HepG2 (cell line): ENCODE results near the gene C11orf16. TPM values are rescaled to one million over a fixed set of nuclear protein-coding genes. Genes with fewer than 3 reads are reported as not detected.

Experiments used
- ARNTL ChIP-seq: sonication (generic); formaldehyde crosslinking; IDR thresholded peaks from 2 replicates; pipeline ENCODE4 v1.4.0; 2020; ENCODE audit warnings: mild to moderate bottlenecking, missing genetic modification reagents
- ELF1 ChIP-seq: sonication (generic); formaldehyde crosslinking; IDR thresholded peaks from 2 replicates; pipeline ENCODE4 v1.4.0; 2020; ENCODE audit warnings: missing genetic modification reagents
- ETV6 ChIP-seq: sonication (generic); formaldehyde crosslinking; conservative IDR thresholded peaks from 2 replicates; pipeline ENCODE4 v1.4.0; 2020; ENCODE audit warnings: missing genetic modification reagents
- HNF4G ChIP-seq, 2 experiments: sonication (generic) in 1 of 2; formaldehyde crosslinking in 1 of 2; IDR thresholded peaks; 2 replicates each; pipeline versions ENCODE4 v1.4.0 to v1.6.1; 2011 to 2020; ENCODE audit warnings: borderline replicate concordance in 2 of 2, low read depth in 2 of 2, mild to moderate bottlenecking in 2 of 2, low read length in 1 of 2, missing genetic modification reagents in 1 of 2, moderate library complexity in 1 of 2
- MED1 ChIP-seq: sonication (generic); formaldehyde crosslinking; IDR thresholded peaks from 2 replicates; pipeline ENCODE4 v1.4.0; 2020; ENCODE audit warnings: missing genetic modification reagents
- MED8 ChIP-seq: sonication (generic); formaldehyde crosslinking; IDR thresholded peaks from 2 replicates; pipeline ENCODE4 v1.8.1; 2023; ENCODE audit warnings: mild to moderate bottlenecking, missing genetic modification reagents; ENCODE audit not compliant: insufficient replicate concordance
- MEF2D ChIP-seq: sonication (generic); formaldehyde crosslinking; IDR thresholded peaks from 2 replicates; pipeline ENCODE4 v1.5.1; 2020; ENCODE audit warnings: mild to moderate bottlenecking, missing genetic modification reagents
- ZNF24 ChIP-seq: fragments of 450-650 bp; IDR thresholded peaks from 2 replicates; pipeline ENCODE4 v1.6.1; 2017; ENCODE audit warnings: antibody characterized with exemption, mild to moderate bottlenecking
- ZNF451 ChIP-seq: sonication (generic); formaldehyde crosslinking; IDR thresholded peaks from 2 replicates; pipeline ENCODE4 v1.5.0; 2020; ENCODE audit warnings: mild to moderate bottlenecking, missing genetic modification reagents
- ZNF749 ChIP-seq: sonication (generic); formaldehyde crosslinking; IDR thresholded peaks from 2 replicates; pipeline ENCODE4 v1.8.0; 2022; ENCODE audit warnings: mild to moderate bottlenecking, missing genetic modification reagents, moderate library complexity, borderline replicate concordance
- ZNF772 ChIP-seq: sonication (generic); formaldehyde crosslinking; IDR thresholded peaks from 2 replicates; pipeline ENCODE4 v1.5.0; 2020; ENCODE audit warnings: mild to moderate bottlenecking, missing genetic modification reagents
- ZNF775 ChIP-seq: sonication (generic); formaldehyde crosslinking; IDR thresholded peaks from 2 replicates; pipeline ENCODE4 v1.4.0; 2020; ENCODE audit warnings: missing genetic modification reagents, mild to moderate bottlenecking, moderate library complexity, borderline replicate concordance
- polyA plus RNA-seq, 8 experiments: library from polyadenylated mRNA; depleted of rRNA in 3 of 8; stranded (reverse) in 7 of 8; unstranded in 1 of 8; fragments of >200 nt; fragmentation: Illumina TruSeq in 4 of 8; extraction: Trizol in 4 of 8; gene quantifications; 2 replicates each; pipeline versions ENCODE4 v1.2.1 to v1.2.3, GENCODE V29; 2011 to 2016; ENCODE audit warnings: low read depth in 4 of 8, missing spikeins in 1 of 8, mixed read lengths in 1 of 8; ENCODE audit not compliant: insufficient read depth in 1 of 8
- total RNA-seq, 5 experiments: library from RNA; depleted of rRNA; stranded (reverse); fragments of >200 nt; fragmentation: Illumina TruSeq; extraction: Trizol; gene quantifications; 2 replicates each; pipeline ENCODE4 v1.2.3, GENCODE V29; 2016; ENCODE audit warnings: low read depth in 1 of 5
- TF ChIP-seq, protein P1 (sequence below): sonication (generic); formaldehyde crosslinking; IDR thresholded peaks from 2 replicates; pipeline ENCODE4 v1.5.0; 2020; ENCODE audit warnings: missing genetic modification reagents
- TF ChIP-seq, protein P2 (sequence below): sonication (generic); formaldehyde crosslinking; IDR thresholded peaks from 2 replicates; pipeline ENCODE4 v1.5.1; 2020; ENCODE audit warnings: mild to moderate bottlenecking, moderate library complexity, missing genetic modification reagents
- TF ChIP-seq, protein P3 (sequence below): sonication (generic); formaldehyde crosslinking; IDR thresholded peaks from 2 replicates; pipeline ENCODE4 v1.8.1; 2023; ENCODE audit warnings: mild to moderate bottlenecking, missing genetic modification reagents
- TF ChIP-seq, protein P4 (sequence below): sonication (generic); formaldehyde crosslinking; IDR thresholded peaks from 2 replicates; pipeline ENCODE4 v1.4.0; 2020; ENCODE audit warnings: missing genetic modification reagents, borderline replicate concordance
- TF ChIP-seq, protein P5 (sequence below): sonication (generic); formaldehyde crosslinking; IDR thresholded peaks from 2 replicates; pipeline ENCODE4 v1.8.0; 2022; ENCODE audit warnings: missing genetic modification reagents, mild to moderate bottlenecking, inconsistent platforms, borderline replicate concordance

The C11orf16 gene
- total and polyA plus RNA-seq, 2 of the 13 experiments (the other 11 are each of a cell fraction or from before 2014, with no cell fraction given) = not detected

DNA sequence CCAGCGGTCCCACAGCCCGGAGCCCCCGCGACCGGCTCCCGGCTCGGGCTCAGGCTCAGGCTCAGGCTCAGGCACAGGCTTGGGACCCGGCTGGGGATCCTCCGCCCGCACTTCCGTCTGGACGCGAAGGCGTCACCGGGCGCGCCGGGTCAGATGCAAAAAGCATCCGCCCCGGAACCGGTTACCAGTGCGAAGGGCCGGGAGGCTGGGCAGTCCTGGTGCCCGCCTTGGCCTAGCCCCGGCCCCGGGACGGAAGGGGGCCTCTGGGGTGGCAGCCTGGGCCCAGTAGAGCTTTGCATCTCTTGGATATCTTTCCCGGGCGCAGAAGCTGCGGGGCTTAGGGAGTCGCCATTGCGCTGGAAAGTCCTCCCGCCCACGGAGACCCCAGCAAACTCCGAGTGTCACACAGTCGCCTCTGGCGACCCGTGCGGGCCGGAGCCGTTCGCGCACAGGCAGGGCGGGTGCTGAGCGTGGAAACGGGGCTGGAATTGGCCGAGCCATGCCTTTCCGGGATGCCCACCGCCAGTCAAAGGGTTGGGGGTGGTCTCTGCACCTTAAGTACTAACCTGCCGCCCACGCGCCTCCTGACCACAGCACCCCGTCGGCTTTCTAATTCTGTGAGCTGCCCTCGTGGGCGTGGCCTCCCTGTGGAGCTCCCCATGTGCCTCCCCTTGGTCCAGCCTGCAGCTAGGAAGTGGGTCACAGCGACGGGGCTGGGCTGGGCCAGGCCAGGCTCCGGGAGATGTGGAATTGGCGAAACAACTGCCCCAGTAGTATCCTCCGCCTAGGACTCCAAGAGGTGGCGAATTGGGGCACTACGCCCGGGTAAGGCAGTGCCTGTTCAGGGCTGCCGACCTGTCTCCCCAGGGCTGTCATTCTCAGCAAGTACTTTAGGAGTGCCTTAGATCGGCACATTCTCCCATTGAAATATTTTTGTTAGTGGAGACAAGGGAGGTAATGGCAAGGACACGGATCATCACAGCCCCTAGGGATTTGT, 31.9 kb upstream of the C11orf16 start, which contains the start of gene TMEM9B (continued):
- TF ChIP-seq ZNF451 (CRISPR knock-in tag) = no peak
- TF ChIP-seq ARNTL (CRISPR knock-in tag) = peak; percentile 35; the same call in 1 of the 2 replicates
- peak; percentile 13; the same call in 1 of the 2 replicates for TF ChIP-seq MED1 (CRISPR knock-in tag)
- no peak for TF ChIP-seq ZNF24
- TF ChIP-seq, protein P1, sequence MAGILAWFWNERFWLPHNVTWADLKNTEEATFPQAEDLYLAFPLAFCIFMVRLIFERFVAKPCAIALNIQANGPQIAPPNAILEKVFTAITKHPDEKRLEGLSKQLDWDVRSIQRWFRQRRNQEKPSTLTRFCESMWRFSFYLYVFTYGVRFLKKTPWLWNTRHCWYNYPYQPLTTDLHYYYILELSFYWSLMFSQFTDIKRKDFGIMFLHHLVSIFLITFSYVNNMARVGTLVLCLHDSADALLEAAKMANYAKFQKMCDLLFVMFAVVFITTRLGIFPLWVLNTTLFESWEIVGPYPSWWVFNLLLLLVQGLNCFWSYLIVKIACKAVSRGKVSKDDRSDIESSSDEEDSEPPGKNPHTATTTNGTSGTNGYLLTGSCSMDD (CRISPR knock-in tag) = no peak
- peak; percentile 38; the same call in 1 of the 2 replicates for TF ChIP-seq ZNF772 (CRISPR knock-in tag)
- TF ChIP-seq, protein P2, sequence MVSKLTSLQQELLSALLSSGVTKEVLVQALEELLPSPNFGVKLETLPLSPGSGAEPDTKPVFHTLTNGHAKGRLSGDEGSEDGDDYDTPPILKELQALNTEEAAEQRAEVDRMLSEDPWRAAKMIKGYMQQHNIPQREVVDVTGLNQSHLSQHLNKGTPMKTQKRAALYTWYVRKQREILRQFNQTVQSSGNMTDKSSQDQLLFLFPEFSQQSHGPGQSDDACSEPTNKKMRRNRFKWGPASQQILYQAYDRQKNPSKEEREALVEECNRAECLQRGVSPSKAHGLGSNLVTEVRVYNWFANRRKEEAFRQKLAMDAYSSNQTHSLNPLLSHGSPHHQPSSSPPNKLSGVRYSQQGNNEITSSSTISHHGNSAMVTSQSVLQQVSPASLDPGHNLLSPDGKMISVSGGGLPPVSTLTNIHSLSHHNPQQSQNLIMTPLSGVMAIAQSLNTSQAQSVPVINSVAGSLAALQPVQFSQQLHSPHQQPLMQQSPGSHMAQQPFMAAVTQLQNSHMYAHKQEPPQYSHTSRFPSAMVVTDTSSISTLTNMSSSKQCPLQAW = peak; percentile 58; the same call in 1 of the 2 replicates
- peak; percentile 66; the same call in 1 of the 2 replicates for TF ChIP-seq ZNF749 (CRISPR knock-in tag)
- peak; percentile 79 for TF ChIP-seq MED8 (CRISPR knock-in tag)
- TF ChIP-seq, protein P3, sequence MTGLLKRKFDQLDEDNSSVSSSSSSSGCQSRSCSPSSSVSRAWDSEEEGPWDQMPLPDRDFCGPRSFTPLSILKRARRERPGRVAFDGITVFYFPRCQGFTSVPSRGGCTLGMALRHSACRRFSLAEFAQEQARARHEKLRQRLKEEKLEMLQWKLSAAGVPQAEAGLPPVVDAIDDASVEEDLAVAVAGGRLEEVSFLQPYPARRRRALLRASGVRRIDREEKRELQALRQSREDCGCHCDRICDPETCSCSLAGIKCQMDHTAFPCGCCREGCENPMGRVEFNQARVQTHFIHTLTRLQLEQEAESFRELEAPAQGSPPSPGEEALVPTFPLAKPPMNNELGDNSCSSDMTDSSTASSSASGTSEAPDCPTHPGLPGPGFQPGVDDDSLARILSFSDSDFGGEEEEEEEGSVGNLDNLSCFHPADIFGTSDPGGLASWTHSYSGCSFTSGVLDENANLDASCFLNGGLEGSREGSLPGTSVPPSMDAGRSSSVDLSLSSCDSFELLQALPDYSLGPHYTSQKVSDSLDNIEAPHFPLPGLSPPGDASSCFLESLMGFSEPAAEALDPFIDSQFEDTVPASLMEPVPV (CRISPR knock-in tag) = peak; percentile 10; the same call in 1 of the 2 replicates
- TF ChIP-seq, protein P4, sequence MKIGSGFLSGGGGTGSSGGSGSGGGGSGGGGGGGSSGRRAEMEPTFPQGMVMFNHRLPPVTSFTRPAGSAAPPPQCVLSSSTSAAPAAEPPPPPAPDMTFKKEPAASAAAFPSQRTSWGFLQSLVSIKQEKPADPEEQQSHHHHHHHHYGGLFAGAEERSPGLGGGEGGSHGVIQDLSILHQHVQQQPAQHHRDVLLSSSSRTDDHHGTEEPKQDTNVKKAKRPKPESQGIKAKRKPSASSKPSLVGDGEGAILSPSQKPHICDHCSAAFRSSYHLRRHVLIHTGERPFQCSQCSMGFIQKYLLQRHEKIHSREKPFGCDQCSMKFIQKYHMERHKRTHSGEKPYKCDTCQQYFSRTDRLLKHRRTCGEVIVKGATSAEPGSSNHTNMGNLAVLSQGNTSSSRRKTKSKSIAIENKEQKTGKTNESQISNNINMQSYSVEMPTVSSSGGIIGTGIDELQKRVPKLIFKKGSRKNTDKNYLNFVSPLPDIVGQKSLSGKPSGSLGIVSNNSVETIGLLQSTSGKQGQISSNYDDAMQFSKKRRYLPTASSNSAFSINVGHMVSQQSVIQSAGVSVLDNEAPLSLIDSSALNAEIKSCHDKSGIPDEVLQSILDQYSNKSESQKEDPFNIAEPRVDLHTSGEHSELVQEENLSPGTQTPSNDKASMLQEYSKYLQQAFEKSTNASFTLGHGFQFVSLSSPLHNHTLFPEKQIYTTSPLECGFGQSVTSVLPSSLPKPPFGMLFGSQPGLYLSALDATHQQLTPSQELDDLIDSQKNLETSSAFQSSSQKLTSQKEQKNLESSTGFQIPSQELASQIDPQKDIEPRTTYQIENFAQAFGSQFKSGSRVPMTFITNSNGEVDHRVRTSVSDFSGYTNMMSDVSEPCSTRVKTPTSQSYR (CRISPR knock-in tag) = no peak; the same call in 1 of the 2 replicates
- peak; percentile 43 for TF ChIP-seq MEF2D (CRISPR knock-in tag)
- TF ChIP-seq ETV6 (CRISPR knock-in tag) = 0 out of 2 replicates have a peak, but pooled peaks have one; percentile 18
- no peak for TF ChIP-seq ZNF775
- TF ChIP-seq HNF4G (IDR thresholded peaks at IDR 0.05; ENCODE audit: borderline replicate concordance, low read depth, low read length) = no peak
- TF ChIP-seq HNF4G (CRISPR knock-in tag; IDR thresholded peaks at IDR 0.05; ENCODE audit: borderline replicate concordance, low read depth) = peak; percentile 41; the same call in 1 of the 2 replicates
- TF ChIP-seq, protein P5, sequence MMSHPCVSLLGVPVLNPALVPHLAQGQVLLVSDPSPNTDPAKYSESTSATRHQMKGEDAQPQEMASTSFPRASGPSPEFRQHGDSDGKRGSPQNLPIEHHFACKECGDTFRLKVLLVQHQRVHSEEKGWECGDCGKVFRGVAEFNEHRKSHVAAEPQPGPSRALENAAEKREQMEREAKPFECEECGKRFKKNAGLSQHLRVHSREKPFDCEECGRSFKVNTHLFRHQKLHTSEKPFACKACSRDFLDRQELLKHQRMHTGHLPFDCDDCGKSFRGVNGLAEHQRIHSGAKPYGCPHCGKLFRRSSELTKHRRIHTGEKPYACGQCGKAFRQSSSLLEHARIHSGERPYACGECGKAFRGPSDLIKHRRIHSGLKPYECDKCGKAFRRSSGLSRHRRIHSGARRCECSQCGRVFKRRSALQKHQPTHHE (CRISPR knock-in tag) = peak; percentile 89; the same call in 1 of the 2 replicates
- TF ChIP-seq ELF1 (CRISPR knock-in tag) = peak; percentile 94
